Stimulated activated CD8-positive, alpha-beta memory T cell treated with anti-CD3 and anti-CD28 coated beads, Interleukin-4, amount 100 ng/mL, for 1 hour (primary cell): Measurements from ENCODE around the gene RAET1L.
A peak's percentile ranks its signal among the peaks of the same experiment; 100 is the strongest.
"Not testable (repeated sequence)": the region's sequence is repeated elsewhere in the genome, so short reads cannot be mapped to it uniquely, and the experiment has no call there.

Experiments
- DNase-seq, 2 donors: peaks; one replicate each; pipeline ENCODE4 v3.0.0-alpha.2; 2020; ENCODE audit warnings: low read depth in 2 of 2, low spot score in 1 of 2

RAET1L gene, protein sequence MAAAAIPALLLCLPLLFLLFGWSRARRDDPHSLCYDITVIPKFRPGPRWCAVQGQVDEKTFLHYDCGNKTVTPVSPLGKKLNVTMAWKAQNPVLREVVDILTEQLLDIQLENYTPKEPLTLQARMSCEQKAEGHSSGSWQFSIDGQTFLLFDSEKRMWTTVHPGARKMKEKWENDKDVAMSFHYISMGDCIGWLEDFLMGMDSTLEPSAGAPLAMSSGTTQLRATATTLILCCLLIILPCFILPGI

DNA sequence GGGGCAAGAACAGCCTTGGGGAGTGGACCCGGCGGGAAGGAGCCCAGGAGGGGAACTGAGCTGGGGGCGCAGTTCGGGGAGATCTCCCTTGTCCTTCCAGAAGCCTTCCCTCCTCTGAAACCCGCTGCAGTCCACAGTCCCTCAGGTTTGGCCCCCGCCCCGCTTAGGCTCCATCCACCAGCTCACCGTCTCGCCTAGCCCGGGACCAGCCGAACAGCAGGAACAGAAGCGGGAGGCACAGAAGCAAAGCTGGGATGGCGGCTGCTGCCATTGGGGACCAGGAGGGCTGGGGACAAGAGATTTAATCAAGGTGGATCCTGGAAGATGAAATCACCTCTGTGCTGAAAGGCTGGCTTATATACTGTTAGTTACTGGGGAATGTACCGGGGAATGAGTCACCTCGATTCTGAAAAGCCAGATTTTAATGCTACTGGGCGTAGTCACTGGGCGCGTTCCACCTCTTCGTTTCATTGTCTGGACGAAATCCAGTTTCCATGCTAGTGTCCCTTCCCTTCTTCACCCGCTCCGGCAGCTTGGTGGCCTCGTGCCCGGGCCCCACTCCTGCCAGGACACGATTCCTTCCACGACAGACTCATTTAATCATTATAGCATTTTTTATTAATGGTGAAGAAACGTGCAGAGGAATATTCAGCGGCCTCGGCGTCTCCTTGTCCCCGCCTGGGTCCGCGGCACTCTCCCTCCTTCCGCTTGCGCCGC, at the start of gene RAET1L:
Gene RAET1L, minus strand, starts transcription at position 332 of the 717 bp plus-strand sequence. Its CDS starts 61 bp downstream, at position 271.
- DNase-seq, result no peak

DNA sequence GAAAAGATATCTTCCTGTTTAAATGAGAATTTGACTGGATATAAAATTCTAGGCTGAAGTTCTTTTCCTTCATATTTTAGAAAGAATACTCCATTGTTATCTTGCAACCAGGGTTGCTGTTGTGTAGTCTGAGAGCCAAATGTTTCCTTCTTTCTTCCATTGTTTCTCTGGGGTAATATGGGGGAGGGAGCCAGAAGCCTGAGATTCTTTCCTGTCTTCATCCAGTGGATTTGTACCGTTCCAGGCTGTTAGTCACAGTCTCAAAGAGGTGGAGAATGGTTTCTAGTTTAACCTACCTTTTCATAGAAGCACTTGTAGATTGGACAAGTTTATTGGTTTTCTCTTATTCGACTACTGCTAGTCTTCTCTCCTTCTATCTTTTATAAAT, 49.7 kb upstream of the RAET1L start:
- no peak for DNase-seq

DNA sequence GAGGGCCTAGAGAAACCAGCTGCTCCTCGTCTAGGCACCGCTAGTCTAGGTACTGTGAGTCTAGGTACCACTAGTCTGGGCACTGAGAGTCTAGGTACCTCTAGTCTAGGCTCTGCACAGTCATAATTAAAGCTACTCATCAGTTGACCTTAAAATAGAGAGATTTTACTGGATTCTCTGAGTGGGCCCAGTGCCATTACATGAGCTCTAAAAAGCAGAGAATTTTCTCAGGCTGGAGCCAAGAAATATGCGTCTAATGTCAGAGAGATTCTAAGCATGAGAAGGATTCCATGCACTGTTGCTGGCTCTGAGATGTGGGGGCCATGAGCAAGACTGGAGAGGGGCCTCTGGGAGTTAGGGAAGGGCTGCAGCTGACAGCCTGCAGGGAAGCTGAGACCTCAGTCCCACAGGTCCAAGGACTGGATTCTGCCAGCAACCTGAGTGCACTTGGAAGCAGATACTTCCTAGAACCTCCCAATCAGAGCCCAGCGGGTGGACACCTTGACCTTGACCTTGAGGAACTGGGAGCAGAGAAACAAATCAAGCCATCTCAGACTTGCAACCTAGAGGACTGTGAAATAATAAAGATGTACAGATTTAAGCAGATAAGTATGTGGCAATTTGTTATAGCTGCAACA, 49.2 kb upstream of the RAET1L start:
- DNase-seq, result not testable (repeated sequence)

DNA sequence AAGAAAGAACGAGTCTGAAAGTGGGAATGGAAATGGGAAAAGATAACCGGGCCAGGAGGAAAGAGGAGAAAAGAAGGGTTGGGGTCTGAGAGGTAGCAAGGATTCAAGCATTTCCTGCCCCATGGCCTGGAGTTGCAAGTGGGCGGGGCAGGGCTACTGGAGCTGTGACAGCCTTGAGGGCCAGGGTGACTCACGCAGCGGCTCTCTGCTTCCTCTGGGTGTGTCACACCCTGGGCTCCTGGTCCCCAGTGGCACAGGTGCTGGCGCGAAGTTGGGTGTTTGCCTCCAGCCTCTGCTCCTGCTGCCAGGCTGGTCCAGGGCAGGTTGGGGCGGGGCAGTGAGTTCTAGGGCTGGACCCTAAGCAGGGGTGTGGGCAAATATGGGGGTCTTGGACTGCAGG, 46.9 kb upstream of the RAET1L start:
- DNase-seq, result no peak

DNA sequence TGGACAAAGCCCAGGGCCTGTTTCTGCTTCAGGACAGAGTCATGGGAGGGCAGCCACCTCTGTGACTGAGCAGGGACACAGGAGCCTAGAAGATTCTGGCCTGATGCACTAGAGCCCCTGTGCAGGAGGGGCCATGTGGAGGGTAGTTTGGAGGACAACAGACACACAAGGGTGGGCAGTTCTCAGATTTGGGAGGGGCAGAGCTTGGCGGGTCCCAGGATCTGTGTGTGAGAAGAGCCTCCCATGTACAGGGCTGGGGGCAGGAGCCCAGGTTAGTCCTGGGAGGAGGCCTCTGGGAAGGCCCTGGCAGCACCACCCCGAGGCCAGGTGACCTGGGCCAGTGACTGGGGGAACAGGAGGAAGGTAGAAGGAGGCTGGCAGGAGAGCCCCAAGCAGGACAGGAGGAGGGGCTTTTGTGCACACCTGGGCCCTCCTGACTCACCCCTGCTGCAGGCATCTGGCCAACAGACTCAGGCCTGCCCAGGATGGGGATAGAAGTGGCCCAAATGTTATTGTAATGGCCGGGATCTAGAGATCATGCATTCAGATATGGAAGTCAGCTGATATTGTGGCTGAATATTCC, 45.0 kb upstream of the RAET1L start:
- DNase-seq, result no peak

DNA sequence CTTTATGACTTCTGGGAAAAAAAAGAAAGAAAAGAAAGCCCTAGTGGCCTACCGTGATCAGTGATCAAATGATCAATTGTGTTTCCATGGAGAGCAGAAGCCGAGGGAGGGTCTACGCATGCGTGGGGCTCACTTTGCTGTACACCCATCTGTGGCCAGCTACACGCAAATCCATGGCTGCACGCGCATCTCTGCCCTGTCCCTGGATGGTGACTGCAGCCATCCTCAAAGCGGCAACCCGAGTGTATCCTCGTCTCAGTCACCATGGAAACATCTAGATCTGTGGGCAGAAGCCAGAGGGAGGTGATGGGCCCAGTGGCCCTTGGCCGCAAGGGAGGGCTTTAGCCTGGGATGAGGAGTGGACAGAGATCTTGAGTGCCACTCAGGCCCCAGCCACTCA, 44.4 kb upstream of the RAET1L start:
- no peak for DNase-seq

DNA sequence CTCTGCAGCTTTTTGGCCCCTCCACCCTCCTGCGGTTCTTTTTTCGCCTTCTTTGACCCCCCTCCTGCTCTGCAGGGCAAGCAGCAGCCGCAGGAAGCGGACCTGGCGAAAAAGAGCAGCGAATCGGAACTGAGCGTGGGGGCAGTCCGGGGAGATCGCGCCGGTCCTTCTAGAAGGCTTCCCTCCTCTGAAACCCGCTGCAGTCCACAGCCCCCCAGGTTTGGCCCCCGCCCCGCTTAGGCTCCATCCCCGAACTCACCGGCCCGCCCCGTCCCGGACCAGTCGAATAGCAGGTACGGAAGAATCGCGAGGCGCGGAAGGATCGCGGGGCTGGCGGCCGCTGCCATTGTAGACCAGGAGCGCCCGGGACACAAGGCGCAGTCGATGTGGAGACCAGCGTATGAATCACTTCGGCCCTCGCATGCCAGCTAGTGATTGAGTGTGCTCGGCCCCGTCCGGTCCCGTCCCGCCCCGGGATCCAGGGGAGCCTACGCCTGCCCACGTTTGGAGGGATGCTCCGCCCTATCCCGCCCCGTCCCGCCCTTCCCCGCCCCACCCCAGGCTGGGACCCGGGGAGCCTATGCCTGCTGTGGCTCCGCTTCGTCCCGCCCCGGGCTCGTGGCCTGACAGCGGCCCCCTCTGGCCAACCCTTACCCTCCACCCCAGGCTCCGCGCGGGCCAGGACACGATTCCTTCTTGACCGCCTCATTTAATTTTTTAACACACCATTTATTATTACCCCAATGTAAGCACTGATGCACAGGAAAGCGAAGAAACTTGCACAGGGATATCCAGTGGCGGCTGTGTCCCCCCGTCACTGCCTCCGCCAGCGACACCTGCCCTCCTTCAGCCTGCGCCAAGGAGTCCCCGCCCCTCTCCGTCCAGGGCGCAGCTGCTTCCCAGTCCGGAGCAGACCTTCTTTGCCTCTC, 43.7 kb upstream of the RAET1L start, which contains the start of gene ULBP3:
Gene ULBP3, minus strand, starts transcription at position 402 of the 929 bp plus-strand sequence. Its CDS starts 55 bp downstream, at position 347.
- DNase-seq, result peak; percentile 22 to 38

DNA sequence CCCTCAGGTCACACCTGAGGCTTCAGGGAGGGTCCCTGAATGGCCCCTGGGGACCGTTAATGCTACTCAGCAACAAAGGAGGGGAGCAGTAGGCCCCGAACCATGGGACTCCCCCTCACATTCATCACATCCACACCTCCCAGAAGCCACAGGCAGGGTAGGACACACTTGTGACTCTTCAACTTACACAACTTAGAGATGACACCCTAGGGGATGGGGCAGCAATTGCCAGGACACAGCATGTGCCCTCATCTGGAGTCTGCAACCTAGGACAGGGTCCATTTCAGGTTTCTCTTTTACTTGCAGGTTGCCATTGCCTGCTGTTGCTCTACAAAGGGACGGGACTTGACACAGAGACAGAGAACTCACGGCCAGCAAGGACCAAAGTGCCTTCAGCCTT, 42.8 kb upstream of the RAET1L start:
- DNase-seq, result no peak

DNA sequence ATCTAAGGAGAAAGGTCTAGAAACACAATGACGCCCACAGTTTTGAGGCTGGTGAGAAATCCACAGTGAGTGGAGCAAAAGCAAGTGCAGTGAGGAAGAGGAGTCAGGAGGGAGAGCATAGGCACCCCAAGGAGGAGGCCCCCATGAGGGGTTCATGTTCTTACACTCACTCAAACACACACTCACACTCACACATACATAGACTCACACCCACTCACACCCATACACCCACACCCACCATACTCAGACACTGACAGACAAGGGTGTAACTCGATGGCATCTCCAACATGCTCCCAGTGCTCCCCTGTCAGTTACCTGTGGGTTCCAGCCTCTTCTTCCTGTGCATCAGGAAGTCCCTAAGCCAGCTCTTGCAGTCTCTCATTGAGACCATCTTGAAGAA, 39.8 kb upstream of the RAET1L start:
- DNase-seq, result no peak

DNA sequence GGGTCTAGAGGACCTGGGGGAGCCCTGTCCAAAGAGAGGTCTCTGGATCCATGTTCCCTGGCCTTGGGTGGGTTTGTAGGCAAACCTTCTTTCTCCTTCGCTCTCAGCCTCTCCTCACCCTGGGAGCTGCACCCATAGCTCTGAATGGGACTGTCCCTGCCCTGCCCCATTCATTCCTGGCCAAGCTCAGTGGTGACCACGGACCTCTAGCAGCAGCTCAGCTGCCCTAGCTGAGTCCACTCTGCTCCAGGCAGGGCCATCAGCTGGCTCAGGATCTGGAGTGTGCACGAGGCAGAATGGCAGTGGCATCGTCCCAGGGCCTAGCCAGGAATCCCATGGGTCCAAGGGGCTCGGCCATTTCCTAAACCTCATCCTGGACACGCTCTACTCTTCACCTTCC, 38.3 kb upstream of the RAET1L start:
- no peak for DNase-seq

DNA sequence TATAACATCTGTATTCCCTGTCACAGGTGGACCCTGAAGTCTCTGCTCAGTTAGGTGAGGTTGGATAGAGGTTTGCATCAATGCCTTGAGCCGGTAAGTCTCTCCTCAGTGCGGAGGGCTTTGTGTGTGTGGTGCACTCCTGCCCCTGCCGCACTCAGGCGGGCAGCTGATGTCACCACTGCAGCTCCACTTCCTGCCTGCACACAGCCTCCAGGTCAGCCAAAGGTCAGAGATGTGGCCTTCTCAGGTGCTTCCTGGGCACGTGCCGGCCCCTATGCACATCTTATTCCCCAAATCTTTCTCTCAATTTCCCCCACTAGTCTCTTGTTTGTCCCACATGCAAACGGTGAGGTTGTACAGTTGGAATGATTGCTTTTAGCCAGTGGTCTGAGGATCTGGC, 34.6 kb upstream of the RAET1L start:
- DNase-seq, result not testable (repeated sequence)

DNA sequence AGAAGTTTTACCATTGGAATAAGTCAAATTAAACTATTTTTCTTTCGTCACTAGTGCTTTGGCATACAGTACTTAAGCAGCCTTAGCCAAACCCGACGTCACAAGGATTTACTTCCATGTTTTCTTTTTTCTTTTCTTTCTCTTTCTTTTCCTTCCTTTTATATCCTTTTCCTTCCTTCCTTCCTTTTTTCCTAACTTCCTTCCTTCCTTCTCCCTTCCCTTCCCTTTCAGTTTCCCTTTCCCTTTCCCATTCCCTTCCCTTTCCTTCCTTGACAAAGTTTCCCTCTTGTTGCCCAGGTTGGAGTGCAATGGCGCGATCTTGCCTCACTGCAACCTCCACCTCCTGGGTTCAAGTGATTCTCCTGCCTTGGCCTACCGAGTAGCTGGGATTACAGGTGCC, 33.7 kb upstream of the RAET1L start:
- no peak for DNase-seq

DNA sequence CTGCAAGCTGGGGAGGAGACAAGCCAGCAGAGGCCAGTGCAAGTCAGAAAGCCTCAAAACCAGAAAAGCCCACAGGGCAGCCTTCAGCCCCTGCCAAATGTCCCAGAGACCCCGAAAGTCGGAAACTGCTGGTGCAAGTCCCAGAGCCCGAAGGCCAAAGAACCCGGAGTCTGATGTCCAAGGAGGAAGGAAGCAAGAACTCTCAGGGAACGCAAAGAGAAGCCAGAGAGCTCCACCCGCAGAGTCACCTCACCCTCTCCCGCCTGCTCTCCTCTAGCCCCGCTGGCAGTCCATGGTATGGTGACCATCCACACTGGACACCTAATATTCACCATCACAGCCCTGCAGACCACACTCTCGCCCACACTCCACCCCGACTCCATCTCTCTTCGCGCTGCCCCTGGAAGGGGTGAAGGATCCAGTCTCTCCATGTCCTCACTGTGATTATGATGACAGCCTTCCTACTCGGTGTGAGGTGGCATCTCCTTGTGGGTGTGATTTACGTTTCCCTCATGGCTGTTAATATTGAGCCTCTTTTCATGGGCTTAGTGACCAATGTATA, 33.0 kb upstream of the RAET1L start:
- DNase-seq, result no peak

DNA sequence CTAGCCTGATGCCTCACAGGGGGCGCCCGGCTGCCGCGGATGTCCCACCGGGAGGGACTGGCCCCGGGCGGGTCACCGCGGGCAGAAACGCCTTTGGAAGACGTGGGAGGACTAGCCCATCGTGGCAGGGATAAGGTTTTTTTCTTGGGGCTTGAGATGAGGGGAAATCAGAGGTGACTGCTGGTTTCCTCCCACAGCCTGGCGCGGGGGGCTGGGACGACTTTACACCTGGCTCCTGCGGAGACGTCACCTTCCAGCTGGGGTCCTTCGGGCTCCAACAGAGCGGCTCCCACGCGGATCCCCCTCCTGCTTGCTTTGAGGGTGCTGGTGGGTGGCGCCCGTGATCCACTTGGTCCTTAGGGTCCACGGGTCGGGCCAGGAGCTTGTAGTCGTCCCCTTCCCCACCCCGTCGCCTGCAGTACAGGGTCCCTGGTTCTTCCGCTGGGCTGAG, 32.2 kb upstream of the RAET1L start:
- no peak for DNase-seq

DNA sequence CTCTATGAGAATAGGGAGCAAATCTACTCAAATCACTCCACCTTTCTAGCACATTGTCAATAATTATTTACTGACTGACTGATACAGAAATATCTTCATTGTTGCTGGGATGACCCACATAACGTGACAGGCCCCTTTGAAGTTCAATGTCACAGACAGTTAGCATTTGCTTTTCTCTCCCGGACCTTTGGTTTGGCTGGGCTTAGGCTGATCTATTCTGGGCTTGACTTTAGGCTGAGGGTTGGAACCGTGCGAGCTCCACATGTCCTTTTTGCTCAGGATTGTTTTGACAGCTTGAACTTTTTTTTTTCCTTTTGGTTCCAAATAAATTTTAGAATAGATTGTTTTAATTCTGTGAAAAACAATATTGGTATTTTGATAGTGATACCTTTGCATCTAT, 31.6 kb upstream of the RAET1L start:
- no peak for DNase-seq

DNA sequence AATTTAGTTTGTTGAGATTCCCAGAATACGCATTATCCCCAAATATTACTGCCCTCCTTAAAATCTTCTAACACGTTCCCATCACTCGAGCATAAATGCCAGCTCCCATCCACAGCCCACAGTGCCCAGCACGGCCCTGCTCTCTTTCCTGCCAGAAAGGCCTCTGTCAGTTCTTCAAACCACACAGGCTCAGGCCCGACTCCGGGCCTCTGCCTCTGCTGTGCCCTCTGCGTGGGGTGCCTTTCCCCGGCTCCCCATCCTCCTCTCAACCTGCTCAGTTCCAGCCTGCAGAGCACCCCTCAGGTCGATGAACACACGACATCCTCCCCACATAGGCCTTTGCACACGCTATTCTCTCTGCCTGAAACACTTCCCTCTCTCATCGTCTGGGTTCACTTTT, 30.8 kb upstream of the RAET1L start:
- no peak for DNase-seq

DNA sequence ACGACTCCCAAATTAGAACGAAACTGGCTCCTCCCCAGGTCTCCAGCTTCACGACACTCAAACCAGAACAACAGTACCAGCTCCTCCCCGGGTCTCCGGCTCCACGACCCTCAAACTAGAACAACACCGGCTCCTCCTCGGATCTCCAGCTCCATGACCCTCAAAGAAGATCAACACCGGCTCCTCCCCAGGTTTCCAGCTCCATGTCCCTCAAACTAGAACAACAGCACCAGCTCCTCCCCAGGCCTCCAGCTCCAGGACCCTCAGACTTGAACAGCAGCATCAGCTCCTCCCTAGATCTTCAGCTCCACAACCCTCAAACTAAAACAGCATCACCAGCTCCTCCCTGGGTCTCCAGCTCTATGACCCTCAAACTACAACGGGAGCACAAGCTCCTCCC, 29.8 kb upstream of the RAET1L start:
- no peak for DNase-seq

DNA sequence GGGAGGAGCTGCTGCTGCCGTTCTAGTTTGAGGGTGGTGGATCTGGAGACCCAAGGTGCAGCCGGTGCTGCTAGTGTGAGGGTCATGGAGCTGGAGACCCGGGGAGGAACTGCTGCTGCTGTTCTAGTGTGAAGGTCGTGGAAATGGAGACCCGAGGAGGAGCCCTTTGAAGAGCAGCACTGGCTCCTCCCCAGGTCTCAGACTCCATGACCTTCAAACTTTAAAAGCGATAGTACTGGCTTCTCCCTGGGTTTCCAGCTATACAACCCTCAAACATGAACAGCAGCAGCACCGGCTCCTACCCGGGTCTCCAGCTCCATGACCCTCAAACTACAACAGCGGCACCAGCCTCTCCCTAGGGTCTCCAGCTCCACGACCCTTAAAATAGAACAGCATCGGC, 28.1 kb upstream of the RAET1L start:
- no peak for DNase-seq

DNA sequence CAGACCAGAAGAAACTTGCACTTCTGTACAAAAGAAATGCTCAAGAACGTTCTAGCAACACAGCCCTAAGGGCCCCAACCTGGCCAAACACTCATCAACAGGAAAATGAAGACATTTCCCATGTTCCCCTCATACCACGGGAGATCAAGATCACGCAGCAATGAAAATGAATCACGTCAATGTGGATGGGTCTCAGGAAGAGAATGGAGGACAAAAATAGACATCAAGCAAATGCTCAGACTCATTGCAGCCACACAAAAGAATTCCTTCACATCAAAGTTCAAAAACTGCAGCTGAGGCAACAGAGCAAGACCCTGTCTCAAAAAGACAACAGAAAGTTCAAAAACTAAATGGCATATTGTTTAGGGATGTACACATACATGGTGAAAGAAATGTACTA, 25.5 kb upstream of the RAET1L start:
- no peak for DNase-seq

DNA sequence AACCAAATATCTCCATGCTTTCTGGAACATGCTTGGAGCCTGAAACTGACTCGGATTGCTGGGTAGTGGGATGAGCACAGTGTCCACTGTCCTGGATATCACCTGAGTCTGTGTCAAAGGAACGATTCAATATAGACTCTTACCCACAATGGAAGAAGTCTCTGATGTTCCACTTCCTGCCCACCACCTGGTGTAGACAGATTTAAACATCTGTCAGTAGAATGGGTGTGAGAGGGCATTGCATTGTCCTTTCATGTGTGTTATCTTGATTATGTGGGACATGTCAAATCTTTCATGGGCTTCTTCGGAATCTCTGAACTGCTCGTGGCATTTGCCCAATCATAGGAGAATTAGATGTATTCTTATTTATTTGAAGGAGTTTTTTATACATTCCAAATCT, 22.8 kb upstream of the RAET1L start:
- no peak for DNase-seq

DNA sequence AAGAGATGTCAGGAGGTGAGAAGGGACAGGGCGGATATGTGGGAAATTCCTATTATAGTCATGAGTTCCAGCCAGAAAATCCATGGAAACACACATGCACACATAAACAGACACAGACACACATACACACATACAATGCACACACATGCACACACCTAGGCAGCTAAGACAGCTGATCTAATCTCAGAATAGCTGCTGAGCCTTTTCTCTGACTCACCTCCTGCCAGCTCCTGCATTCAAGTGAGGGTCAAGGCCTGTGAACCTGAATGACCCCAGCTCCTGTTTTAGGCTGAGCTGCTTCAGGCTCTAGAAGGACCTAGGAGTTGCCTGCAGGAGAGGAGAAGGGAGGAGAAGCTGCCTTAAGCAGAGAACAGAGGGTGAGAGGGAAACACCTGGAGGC, 21.6 kb upstream of the RAET1L start:
- no peak for DNase-seq
